A673 (cell line): ENCODE data around the gene NCBP1.

ENCODE experiments used
- CTCF ChIP-seq: fragments of 300-800, 200-600 bp; sonication (generic); conservative IDR thresholded peaks from 2 replicates; pipeline ENCODE4 v1.5.1; 2017; ENCODE audit warnings: low read depth, mild to moderate bottlenecking, antibody characterized with exemption, low read length, moderate library complexity, mixed read lengths
- EZH2 ChIP-seq: fragments of 200-600 bp; sonication (generic); IDR thresholded peaks from 2 replicates; pipeline ENCODE4 v1.6.1; 2017; ENCODE audit warnings: borderline replicate concordance, low read depth, mild to moderate bottlenecking, mixed read lengths, antibody characterized with exemption, low read length; ENCODE audit not compliant: poor library complexity, severe bottlenecking

- no peak for TF ChIP-seq CTCF
- no peak for TF ChIP-seq EZH2
Measured at GRCh38 chr9:97673922-97674321, 40.3 kb downstream of the NCBP1 start.
